ENCODE results near the gene ANKRD63. TPM values are rescaled to one million over a fixed set of nuclear protein-coding genes. Genes with fewer than 3 reads are reported as not detected.

ANKRD63 gene
- total and polyA plus RNA-seq, 2 experiments from 2014 or later: 0.30 to 0.47 TPM

DNA sequence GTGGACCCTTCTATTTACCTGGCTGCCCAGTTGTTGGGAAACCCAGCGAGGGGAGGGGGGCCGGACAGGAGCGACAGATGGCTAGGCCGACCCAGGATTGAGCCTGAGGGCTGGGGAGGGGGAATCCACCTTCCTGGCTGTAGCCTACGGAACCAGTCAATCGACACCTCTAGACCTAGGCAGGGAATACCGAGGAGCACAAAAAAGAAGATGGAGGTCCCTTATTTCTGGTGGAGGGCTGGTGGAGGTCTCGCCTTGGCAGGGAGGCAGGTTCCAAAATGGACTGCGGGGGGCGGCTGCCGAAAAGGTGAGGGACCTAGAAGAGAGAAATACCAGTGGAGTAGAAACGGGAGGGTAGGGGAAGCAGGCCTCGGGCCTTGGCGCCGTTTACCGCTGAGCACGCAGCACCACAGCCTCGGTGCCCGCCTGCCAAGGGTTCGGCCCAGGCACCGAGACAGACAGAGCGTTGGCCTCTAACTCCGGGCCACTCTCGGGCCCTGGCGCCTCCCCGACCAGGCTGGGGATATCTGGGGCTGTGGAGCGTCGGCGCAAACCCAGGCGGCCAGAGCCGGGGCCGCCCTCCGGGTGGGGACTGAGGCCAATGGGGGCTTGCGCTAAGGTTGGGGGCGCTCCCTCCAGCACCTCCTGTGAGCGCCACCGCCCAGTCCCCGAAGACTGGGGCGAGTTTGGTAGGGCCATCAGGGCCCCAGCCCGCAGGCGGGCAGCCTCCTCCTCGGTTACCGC, 1.6 kb downstream of the ANKRD63 start:
- Histone ChIP-seq H3K4me3 (no peak overlapping the region), H3K4me1 (ENCODE audit: insufficient read depth) (peaks cover 36% of the 10 kb centered on the region), H2AFZ (no peak overlapping the region), H3K9me2 (replicated peaks; ENCODE audit: insufficient read depth) (no peaks in the 10 kb centered on the region), H3K27me3 (peaks cover 62% of the 10 kb centered on the region), H3K79me2 (no peaks in the 10 kb centered on the region), H3K4me2 (peak overlapping the region; percentile 96), H3K27ac (no peak overlapping the region), H4K20me1 (ENCODE audit: insufficient read depth, poor library complexity, severe bottlenecking) (no peaks in the 10 kb centered on the region), H3K9me3 (ENCODE audit: low read depth) (no peaks in the 10 kb centered on the region), H3K36me3 (replicated peaks; ENCODE audit: insufficient read depth, low read depth) (no peaks in the 10 kb centered on the region)
- TF ChIP-seq CTCF (IDR thresholded peaks at IDR 0.05; ENCODE audit: poor library complexity) (no peak), EZH2phosphoT487 (IDR thresholded peaks at IDR 0.05; ENCODE audit: low read depth, severe bottlenecking, unreplicated experiment) (peak; percentile 4), EZH2 (IDR thresholded peaks at IDR 0.05; ENCODE audit: borderline replicate concordance) (peak; percentile 42)
- WGBS (ENCODE audit: low lambda C conversion rate, missing lambda C conversion rate): 33% methylated on average over 36 of the region's 43 CpGs
- no peak for DNase-seq (ENCODE audit: low spot score)

GRCh38 chr15:40280260-40281056, 2.4 kb downstream of the ANKRD63 start:
- H3K9me2 ChIP-seq (replicated peaks; ENCODE audit: insufficient read depth): no peaks in the 10 kb centered on the region
- no peak overlapping the region for H3K4me3 ChIP-seq
- no peak overlapping the region for H2AFZ ChIP-seq
- whole genome bisulfite sequencing (ENCODE audit: low lambda C conversion rate, missing lambda C conversion rate): 21% methylated on average over 30 of the region's 30 CpGs
- no peaks in the 10 kb centered on the region for H3K79me2 ChIP-seq
- peaks cover 28% of the 10 kb centered on the region for H3K4me1 ChIP-seq (ENCODE audit: insufficient read depth)
- TF ChIP-seq EZH2 (IDR thresholded peaks at IDR 0.05; ENCODE audit: borderline replicate concordance) (peak; percentile 53), EZH2phosphoT487 (IDR thresholded peaks at IDR 0.05; ENCODE audit: low read depth, severe bottlenecking, unreplicated experiment) (peak; percentile 68), CTCF (IDR thresholded peaks at IDR 0.05; ENCODE audit: poor library complexity) (no peak)
- H3K4me2 ChIP-seq: peak overlapping the region; percentile 73
- no peak for DNase-seq (ENCODE audit: low spot score)
- H3K27me3 ChIP-seq: peaks cover 62% of the 10 kb centered on the region
- H4K20me1 ChIP-seq (ENCODE audit: insufficient read depth, poor library complexity, severe bottlenecking): no peaks in the 10 kb centered on the region
- no peak overlapping the region for H3K27ac ChIP-seq
- no peaks in the 10 kb centered on the region for H3K36me3 ChIP-seq (replicated peaks; ENCODE audit: insufficient read depth, low read depth)
- H3K9me3 ChIP-seq (ENCODE audit: low read depth): no peaks in the 10 kb centered on the region

DNA sequence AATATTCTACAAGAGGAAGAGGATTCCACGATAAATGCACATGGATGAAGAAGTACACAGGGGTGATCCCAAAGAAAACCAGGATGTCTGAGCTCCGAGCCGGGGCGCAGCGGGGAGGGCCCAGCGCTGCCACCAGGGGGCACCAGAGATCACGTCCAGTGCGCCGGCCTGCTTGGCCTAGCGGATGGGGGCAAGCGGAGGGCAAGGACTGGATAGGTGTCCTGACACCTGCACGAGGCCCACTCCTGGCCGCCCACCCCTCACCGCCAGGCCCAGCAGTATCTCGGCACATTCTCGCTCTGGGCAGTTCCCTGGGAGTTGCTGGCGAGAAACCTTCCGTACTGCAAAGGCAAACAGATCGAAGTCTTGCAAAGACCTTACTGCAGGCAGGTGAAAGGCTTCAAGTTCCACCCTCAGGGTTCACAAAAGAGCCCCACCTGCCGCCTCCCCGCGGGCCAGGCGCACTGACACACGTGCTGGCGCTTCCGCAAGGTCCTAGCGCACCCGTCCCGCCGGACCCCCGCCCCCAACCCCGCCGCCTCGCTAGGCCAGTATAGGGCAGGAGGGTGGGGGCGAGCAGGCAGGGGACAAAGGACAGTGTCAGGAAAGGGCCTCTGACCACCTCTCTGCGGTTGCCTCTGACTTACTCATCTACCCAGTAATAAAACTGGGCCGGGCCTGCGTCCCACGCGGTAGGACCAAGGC, 3.3 kb downstream of the ANKRD63 start:
- no peaks in the 10 kb centered on the region for H3K9me2 ChIP-seq (replicated peaks; ENCODE audit: insufficient read depth)
- peak; percentile 83 for DNase-seq (ENCODE audit: low spot score)
- no peak overlapping the region for H3K27ac ChIP-seq
- 11% methylated on average over 36 of the region's 40 CpGs for WGBS (ENCODE audit: low lambda C conversion rate, missing lambda C conversion rate)
- no peaks in the 10 kb centered on the region for H3K9me3 ChIP-seq (ENCODE audit: low read depth)
- peaks cover 62% of the 10 kb centered on the region for H3K27me3 ChIP-seq
- H3K4me1 ChIP-seq (ENCODE audit: insufficient read depth): peaks cover 21% of the 10 kb centered on the region
- H3K4me2 ChIP-seq: peak overlapping the region; percentile 73
- H2AFZ ChIP-seq: no peak overlapping the region
- no peaks in the 10 kb centered on the region for H3K79me2 ChIP-seq
- no peak overlapping the region for H3K4me3 ChIP-seq
- H3K36me3 ChIP-seq (replicated peaks; ENCODE audit: insufficient read depth, low read depth): no peaks in the 10 kb centered on the region
- TF ChIP-seq CTCF (IDR thresholded peaks at IDR 0.05; ENCODE audit: poor library complexity): peak; percentile 97
- no peak for TF ChIP-seq EZH2phosphoT487 (IDR thresholded peaks at IDR 0.05; ENCODE audit: low read depth, severe bottlenecking, unreplicated experiment)
- H4K20me1 ChIP-seq (ENCODE audit: insufficient read depth, poor library complexity, severe bottlenecking): no peaks in the 10 kb centered on the region

Measured in hepatocyte (in vitro differentiated cells).